ENCODE results near the gene CSF3R. TPM values are rescaled to one million over a fixed set of nuclear protein-coding genes. Genes with fewer than 3 reads are reported as not detected.

CSF3R gene
- total and polyA plus RNA-seq, 2 of the 4 experiments (the other 2 are of a cell fraction), result not detected

DNA sequence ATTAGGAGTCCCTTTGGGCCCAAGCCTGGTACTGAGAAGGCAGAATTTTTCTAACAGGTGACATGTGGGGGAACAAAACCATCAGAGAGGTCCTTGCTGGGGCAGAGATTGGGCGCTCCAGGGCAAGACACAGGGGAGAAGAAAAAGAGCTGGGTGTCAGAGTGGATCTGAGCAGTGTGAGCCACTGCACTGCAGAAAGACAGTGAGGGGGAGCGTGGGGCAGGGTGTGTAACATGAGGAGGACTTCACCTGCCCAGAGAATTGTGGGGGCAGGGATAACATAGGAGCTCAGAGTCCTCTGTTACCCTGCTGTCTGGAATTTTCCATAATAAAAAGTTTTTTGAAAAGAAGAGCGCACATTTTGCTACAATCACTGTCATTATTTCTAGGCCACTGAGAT lies 25.5 kb upstream of the CSF3R start:
- Histone ChIP-seq H3K4me1 (ENCODE audit: control insufficient read depth, insufficient read depth, low read length) (no peaks in the 10 kb centered on the region), H4K20me1 (ENCODE audit: insufficient read depth, low read length) (no peaks in the 10 kb centered on the region), H3K4me3 (ENCODE audit: insufficient read depth, low read depth, low read length) (no peak overlapping the region), H3K56ac (ENCODE audit: extremely low read depth, insufficient read depth, low read length) (no peak overlapping the region), H3K23ac (ENCODE audit: low read depth, low read length) (no peak overlapping the region), H3K4me2 (ENCODE audit: low read depth, low read length) (no peak overlapping the region), H3K9me1 (ENCODE audit: insufficient read depth, low read length) (no peaks in the 10 kb centered on the region), H3K9ac (ENCODE audit: low read depth, low read length) (no peak overlapping the region), H3K27me3 (ENCODE audit: control insufficient read depth, insufficient read depth, low read length) (peaks cover 10% of the 10 kb centered on the region), H3K36me3 (ENCODE audit: control insufficient read depth, insufficient read depth, low read length) (no peaks in the 10 kb centered on the region), H2BK20ac (ENCODE audit: low read depth, low read length) (no peak overlapping the region), H2BK120ac (ENCODE audit: low read depth, low read length) (no peak overlapping the region), H3K9me3 (ENCODE audit: control insufficient read depth, insufficient read depth, low read length) (no peaks in the 10 kb centered on the region), H4K8ac (ENCODE audit: low read depth in 2 of 2, low read length in 2 of 2) (no peak overlapping the region), H2AFZ (replicated peaks; ENCODE audit: low read length, poor library complexity) (no peak overlapping the region), H4K5ac (ENCODE audit: low read depth, low read length) (no peak overlapping the region), H3K4ac (ENCODE audit: low read depth, low read length) (no peak overlapping the region), H3K79me1 (ENCODE audit: low read depth in 1 of 2, low read length in 2 of 2) (no peaks in the 10 kb centered on the region), H2AK9ac (replicated peaks; ENCODE audit: low read depth, low read length, poor library complexity) (no peak overlapping the region), H3K14ac (replicated peaks; ENCODE audit: low read depth, low read length) (no peak overlapping the region), H3K18ac (ENCODE audit: low read depth, low read length) (no peak overlapping the region), H2BK5ac (ENCODE audit: low read depth, low read length, poor library complexity, severe bottlenecking) (no peak overlapping the region), H4K91ac (ENCODE audit: insufficient read depth, low read depth, low read length) (no peak overlapping the region), H2BK15ac (ENCODE audit: low read depth, low read length) (no peak overlapping the region), H2AK5ac (ENCODE audit: low read depth, low read length) (no peak overlapping the region), H3K27ac (ENCODE audit: insufficient read depth, low read length) (no peak overlapping the region)
- CTCF ChIA-PET, result interaction anchor here (2.5 kb wide), 1 partner anchor 8 kb away, joined by 8 read pairs; no protein-coding TSS in a partner anchor
- ATAC-seq (ENCODE audit: low read depth) (no peak), DNase-seq (no peak)
- POLR2A ChIA-PET (ENCODE audit: unreplicated experiment), result no interaction called here
- dilution Hi-C loops (cut with HindIII; ENCODE audit: low sequenced_read_pairs, unreplicated experiment) (no loop called here), in situ Hi-C loops (cut with MboI; ENCODE audit: low sequenced_read_pairs) (no loop called here), intact Hi-C loops (cut with micrococcal nuclease) (no loop called here)
- no peak for TF ChIP-seq NFE2L2 (IDR thresholded peaks at IDR 0.05; ENCODE audit: low read depth, low read length)
- TF ChIP-seq CEBPB (IDR thresholded peaks at IDR 0.05; ENCODE audit: low read depth, low read length), result no peak
- TF ChIP-seq MAFK (IDR thresholded peaks at IDR 0.05; ENCODE audit: low read depth, low read length), result no peak
- no peak for TF ChIP-seq CHD1 (IDR thresholded peaks at IDR 0.05; ENCODE audit: low read depth, low read length)
- TF ChIP-seq, protein P1, sequence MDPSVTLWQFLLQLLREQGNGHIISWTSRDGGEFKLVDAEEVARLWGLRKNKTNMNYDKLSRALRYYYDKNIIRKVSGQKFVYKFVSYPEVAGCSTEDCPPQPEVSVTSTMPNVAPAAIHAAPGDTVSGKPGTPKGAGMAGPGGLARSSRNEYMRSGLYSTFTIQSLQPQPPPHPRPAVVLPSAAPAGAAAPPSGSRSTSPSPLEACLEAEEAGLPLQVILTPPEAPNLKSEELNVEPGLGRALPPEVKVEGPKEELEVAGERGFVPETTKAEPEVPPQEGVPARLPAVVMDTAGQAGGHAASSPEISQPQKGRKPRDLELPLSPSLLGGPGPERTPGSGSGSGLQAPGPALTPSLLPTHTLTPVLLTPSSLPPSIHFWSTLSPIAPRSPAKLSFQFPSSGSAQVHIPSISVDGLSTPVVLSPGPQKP (IDR thresholded peaks at IDR 0.05; ENCODE audit: borderline replicate concordance, low read depth, low read length), result no peak
- TF ChIP-seq RCOR1 (IDR thresholded peaks at IDR 0.05; ENCODE audit: insufficient replicate concordance, low read length), result no peak
- TF ChIP-seq MXI1 (IDR thresholded peaks at IDR 0.05; ENCODE audit: borderline replicate concordance, low read depth, low read length), result no peak
- no peak for TF ChIP-seq SMC3 (IDR thresholded peaks at IDR 0.05; ENCODE audit: low read depth, low read length)
- no peak for TF ChIP-seq RAD21 (IDR thresholded peaks at IDR 0.05; ENCODE audit: low read length)
- TF ChIP-seq MAZ (IDR thresholded peaks at IDR 0.05; ENCODE audit: borderline replicate concordance, low read depth, low read length), result no peak
- TF ChIP-seq BHLHE40 (IDR thresholded peaks at IDR 0.05; ENCODE audit: low read depth, low read length), result no peak
- no peak for TF ChIP-seq FOS (IDR thresholded peaks at IDR 0.05; ENCODE audit: low read depth, low read length)
- no peak for TF ChIP-seq USF2 (IDR thresholded peaks at IDR 0.05; ENCODE audit: low read depth, low read length)
- 39% methylated on average over 2 of the region's 3 CpGs; no CpG with 5 or more reads in 1 of the 2 experiments for WGBS, 2 experiments (ENCODE audit: extremely low coverage in 2 of 2, insufficient read length in 1 of 2)
- BruUV-seq (replicated peaks), result no TSS peak

Data from IMR-90 (cell line).